C4-2B (cell line): ENCODE data around the gene CCDC61.

Source experiments
- ZFX ChIP-seq: fragments of 450-650 bp; IDR thresholded peaks from 2 replicates; pipeline ENCODE4 v1.6.1; 2017
- TF ChIP-seq, protein P1 (sequence below): fragments of 450-650 bp; conservative IDR thresholded peaks from 2 replicates; pipeline ENCODE4 v1.5.1; 2017; ENCODE audit warnings: mild to moderate bottlenecking

DNA sequence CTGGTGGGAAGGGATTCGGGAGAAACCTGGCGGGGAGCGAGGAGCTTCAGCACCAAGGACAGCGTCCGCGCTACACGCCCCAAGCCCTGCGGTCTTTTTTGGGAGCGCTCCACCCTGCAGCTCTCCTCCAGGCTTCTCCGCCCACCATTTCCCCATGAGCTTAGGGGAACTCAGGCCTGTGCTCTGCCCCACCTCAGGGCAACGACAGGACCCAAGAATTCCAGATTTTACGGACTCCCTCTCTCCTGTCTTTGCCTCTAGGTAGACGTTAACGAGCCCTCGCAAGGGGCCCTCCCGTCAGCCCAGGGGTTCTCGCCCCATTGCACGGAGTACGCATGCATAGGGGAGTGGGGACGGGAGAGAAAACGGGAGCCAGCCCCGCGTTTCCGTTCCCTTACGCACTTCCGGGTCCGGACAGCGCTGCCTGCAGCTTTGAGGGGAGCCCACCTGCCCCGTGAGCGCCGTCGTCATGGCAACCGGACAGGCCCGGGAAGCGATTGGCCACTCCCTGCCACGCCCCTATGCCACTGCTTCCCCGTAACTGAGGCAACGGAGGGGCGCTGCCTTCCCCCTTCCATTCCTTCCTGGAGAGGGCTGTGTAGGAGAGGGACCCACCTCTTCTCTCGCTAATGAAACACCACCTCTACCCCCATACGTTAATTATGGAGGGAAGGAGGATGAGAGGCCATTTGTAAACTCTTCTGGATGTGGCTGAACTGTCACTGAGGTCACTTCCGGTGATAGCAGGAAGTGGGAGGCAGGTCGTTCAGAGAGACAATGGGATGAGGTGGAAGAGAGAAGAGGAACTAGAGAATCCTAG, 42.4 kb upstream of the CCDC61 start:
- TF ChIP-seq, protein P1, sequence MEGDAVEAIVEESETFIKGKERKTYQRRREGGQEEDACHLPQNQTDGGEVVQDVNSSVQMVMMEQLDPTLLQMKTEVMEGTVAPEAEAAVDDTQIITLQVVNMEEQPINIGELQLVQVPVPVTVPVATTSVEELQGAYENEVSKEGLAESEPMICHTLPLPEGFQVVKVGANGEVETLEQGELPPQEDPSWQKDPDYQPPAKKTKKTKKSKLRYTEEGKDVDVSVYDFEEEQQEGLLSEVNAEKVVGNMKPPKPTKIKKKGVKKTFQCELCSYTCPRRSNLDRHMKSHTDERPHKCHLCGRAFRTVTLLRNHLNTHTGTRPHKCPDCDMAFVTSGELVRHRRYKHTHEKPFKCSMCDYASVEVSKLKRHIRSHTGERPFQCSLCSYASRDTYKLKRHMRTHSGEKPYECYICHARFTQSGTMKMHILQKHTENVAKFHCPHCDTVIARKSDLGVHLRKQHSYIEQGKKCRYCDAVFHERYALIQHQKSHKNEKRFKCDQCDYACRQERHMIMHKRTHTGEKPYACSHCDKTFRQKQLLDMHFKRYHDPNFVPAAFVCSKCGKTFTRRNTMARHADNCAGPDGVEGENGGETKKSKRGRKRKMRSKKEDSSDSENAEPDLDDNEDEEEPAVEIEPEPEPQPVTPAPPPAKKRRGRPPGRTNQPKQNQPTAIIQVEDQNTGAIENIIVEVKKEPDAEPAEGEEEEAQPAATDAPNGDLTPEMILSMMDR: no peak
- TF ChIP-seq ZFX: no peak
